HG03575 (cell line): ENCODE results near the gene SERPINA4.

Experiments
- ATAC-seq: cut with Tn5 transposase; IDR thresholded peaks from one replicate; pipeline ENCODE4 v1.9.1; 2021; ENCODE audit not compliant: unreplicated experiment, insufficient number of reproducible peaks, low FRiP score; ENCODE audit errors: extremely low read depth

Gene SERPINA4

GRCh38 chr14:94560751-94561655 is at the start of gene SERPINA4:
Gene SERPINA4, plus strand, starts transcription at chr14:94561442. Its CDS starts 2,041 bp downstream, at chr14:94563483.
- no peak for ATAC-seq

- no peak for ATAC-seq
Observed at GRCh38 chr14:94514351-94514750, 46.9 kb upstream of the SERPINA4 start.

- ATAC-seq, result no peak
Observed at GRCh38 chr14:94515426-94515825, 45.8 kb upstream of the SERPINA4 start.

GRCh38 chr14:94515856-94516255 is 45.4 kb upstream of the SERPINA4 start:
- ATAC-seq, result no peak

GRCh38 chr14:94517248-94517640 is 44.0 kb upstream of the SERPINA4 start:
- no peak for ATAC-seq

- ATAC-seq, result no peak
Observed at GRCh38 chr14:94517641-94518257, 43.5 kb upstream of the SERPINA4 start.

- ATAC-seq, result no peak
Observed at GRCh38 chr14:94521375-94522114, 39.7 kb upstream of the SERPINA4 start.

- ATAC-seq, result no peak
Observed at GRCh38 chr14:94522115-94522724, 39.0 kb upstream of the SERPINA4 start.

GRCh38 chr14:94523265-94523664 is 38.0 kb upstream of the SERPINA4 start:
- ATAC-seq, result no peak

- ATAC-seq, result no peak
Observed at GRCh38 chr14:94524093-94524492, 37.1 kb upstream of the SERPINA4 start.

- ATAC-seq, result no peak
Observed at GRCh38 chr14:94531187-94531586, 30.1 kb upstream of the SERPINA4 start.

- ATAC-seq, result no peak
Observed at GRCh38 chr14:94532447-94532846, 28.8 kb upstream of the SERPINA4 start.

- no peak for ATAC-seq
Observed at GRCh38 chr14:94535506-94535905, 25.7 kb upstream of the SERPINA4 start.

- no peak for ATAC-seq
Observed at GRCh38 chr14:94536836-94537235, 24.4 kb upstream of the SERPINA4 start.

- ATAC-seq, result no peak
Observed at GRCh38 chr14:94538070-94538740, 23.0 kb upstream of the SERPINA4 start.

GRCh38 chr14:94539181-94539580 is 22.1 kb upstream of the SERPINA4 start:
- no peak for ATAC-seq

- no peak for ATAC-seq
Observed at GRCh38 chr14:94540031-94540794, 21.0 kb upstream of the SERPINA4 start.
